Epithelial cell of umbilical artery (primary cell): ENCODE data around the gene MAD2L1BP. TPM values are rescaled to one million over a fixed set of nuclear protein-coding genes. Genes with fewer than 3 reads are reported as not detected.

ENCODE experiments used
- total RNA-seq: library from RNA; depleted of rRNA; stranded (reverse); fragments of >200 nt; gene quantifications from 2 replicates; pipeline ENCODE4 v1.2.3, GENCODE V29; 2014

Gene MAD2L1BP, protein sequence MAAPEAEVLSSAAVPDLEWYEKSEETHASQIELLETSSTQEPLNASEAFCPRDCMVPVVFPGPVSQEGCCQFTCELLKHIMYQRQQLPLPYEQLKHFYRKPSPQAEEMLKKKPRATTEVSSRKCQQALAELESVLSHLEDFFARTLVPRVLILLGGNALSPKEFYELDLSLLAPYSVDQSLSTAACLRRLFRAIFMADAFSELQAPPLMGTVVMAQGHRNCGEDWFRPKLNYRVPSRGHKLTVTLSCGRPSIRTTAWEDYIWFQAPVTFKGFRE
- 29.9 and 64.0 TPM in 2 replicates for total RNA-seq

DNA sequence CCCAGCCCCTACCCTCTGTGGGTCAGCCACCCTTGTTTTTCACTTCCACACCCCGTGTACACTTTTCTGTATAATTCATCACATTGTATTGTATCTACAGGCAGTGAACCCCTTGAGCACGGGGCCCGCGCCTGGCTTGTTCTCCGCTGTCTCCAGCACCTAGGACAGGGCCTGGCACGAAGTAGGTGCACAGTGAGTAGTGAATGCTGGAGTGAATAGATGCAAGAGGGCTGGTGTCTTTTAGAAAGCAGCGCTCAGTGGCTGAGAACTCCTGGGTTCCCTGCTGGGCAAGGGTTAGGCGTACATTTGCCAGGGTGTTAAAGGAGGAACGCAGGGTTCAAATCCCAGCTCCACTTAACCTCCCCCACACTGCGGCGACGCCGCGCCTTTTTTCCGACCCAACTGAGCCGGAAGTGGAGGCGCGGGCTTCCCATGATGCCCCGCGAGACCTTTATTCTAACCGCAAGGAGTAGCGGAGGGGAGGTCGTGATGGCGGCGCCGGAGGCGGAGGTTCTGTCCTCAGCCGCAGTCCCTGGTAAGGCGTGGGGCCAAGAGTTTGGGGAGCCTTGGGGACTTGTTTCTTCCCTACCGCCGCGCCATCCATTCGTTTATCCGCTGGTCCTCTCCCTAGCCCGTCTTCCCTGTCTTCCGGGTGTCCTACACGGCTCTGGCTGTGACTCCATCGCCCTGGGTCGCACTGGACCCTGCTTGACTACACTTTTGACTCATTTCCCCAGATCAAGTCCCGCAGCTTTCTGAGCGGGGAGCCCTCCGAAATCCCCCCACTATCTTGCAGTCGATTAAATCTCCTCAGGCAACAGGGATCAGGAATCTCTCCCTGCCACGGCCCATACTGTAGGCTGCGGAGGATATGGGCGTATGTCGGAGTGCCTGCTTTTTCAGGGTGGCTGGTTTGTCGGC is at the start of gene MAD2L1BP:
Gene MAD2L1BP, plus strand, starts transcription at position 454 of the 921 bp plus-strand sequence. Its CDS starts 36 bp downstream, at position 490.

DNA sequence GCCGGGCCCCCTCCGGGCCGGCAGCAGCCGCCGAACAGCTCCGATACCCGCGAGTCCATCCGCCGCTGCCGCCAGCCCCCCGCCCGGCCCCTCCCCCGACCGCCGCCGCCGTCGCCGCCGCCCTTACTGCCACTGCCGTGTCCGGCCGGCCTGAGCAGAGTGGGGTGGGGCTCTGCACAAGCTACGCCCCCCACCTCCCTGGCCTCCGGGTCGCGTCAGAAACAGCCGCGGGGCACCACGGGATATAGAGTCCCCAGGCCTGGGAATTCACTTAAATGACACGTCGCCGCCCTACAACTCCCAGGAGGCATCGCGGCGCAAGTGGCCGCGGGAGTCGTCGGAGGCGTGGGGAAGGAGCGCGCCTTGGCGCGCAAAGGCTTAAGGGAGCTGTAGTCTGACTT is 6.5 kb upstream of the MAD2L1BP start, which contains the start of gene GTPBP2:
Gene GTPBP2, minus strand, starts transcription at position 161 of the 401 bp plus-strand sequence. Its CDS starts 102 bp downstream, at position 59.

DNA sequence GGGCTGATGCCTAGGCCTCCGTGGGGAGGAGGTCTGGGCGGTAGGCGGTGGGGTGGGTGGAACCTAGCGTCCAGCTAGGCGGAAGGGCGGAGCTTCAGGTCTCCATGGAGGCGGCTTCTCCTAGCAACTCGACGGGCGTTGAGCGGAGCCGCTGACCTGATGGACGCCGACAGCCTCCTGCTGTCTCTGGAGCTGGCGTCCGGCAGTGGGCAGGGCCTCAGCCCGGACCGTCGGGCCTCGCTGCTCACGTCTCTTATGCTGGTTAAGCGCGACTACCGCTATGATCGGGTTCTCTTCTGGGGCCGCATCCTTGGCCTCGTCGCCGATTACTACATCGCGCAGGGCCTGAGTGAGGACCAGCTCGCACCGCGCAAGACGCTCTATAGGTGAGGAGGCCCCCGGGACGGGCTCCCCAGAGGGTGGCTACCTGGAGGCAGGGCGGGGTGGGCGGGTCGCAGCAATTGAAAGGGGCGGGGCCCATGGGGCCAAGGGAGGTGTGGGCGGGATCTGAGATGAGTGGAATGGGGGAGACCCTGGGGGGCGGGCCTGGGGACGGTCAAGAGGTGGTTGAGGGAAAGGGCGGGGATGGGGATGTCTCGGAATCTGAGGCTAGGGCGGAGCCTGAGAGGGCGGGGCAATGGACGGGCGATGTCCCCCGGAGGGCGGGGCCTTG is 9.4 kb downstream of the MAD2L1BP start, which contains the start of gene RSPH9:
Gene RSPH9, plus strand, starts transcription at position 97 of the 673 bp plus-strand sequence. Its CDS starts 63 bp downstream, at position 160.

GRCh38 chr6:43687437-43688347 is 52.1 kb downstream of the MAD2L1BP start, which contains the start of gene MRPS18A:
Gene MRPS18A (minus strand): TSS chr6:43687791. CDS start chr6:43687779, 12 bp downstream.

Other genes with a start within 250 kb of the MAD2L1BP start
- 12.6 and 14.3 TPM in 2 replicates for gene ABCC10, start 208.3 kb upstream of the MAD2L1BP start, total RNA-seq
- gene DLK2, start 180.3 kb upstream of the MAD2L1BP start, total RNA-seq = 0.46 and 0.65 TPM in 2 replicates
- gene TJAP1, start 158.3 kb upstream of the MAD2L1BP start, total RNA-seq = 7.8 and 10.2 TPM in 2 replicates
- 0.15 and 0.32 TPM in 2 replicates for gene LRRC73, start 125.5 kb upstream of the MAD2L1BP start, total RNA-seq
- 94.5 and 122 TPM in 2 replicates for gene YIPF3, start 118.9 kb upstream of the MAD2L1BP start, total RNA-seq
- 51.5 and 51.6 TPM in 2 replicates for gene POLR1C, start 118.8 kb upstream of the MAD2L1BP start, total RNA-seq
- gene XPO5, start 59.8 kb upstream of the MAD2L1BP start, total RNA-seq = 25.3 and 28.7 TPM in 2 replicates
- gene POLH, start 59.7 kb upstream of the MAD2L1BP start, total RNA-seq = 20.8 and 22.5 TPM in 2 replicates
- gene GTPBP2, start 6.6 kb upstream of the MAD2L1BP start, total RNA-seq = 28.6 and 47.4 TPM in 2 replicates
- gene RSPH9, start 9.2 kb downstream of the MAD2L1BP start, total RNA-seq = 0.15 and 0.32 TPM in 2 replicates
- 54.9 and 66.3 TPM in 2 replicates for gene MRPS18A, start 52.0 kb downstream of the MAD2L1BP start, total RNA-seq
- 18.2 and 31.9 TPM in 2 replicates for gene VEGFA, start 134.4 kb downstream of the MAD2L1BP start, total RNA-seq